ENCODE data around the gene KRTAP1-1.

GRCh38 chr17:41003926-41004325 is 37.3 kb downstream of the KRTAP1-1 start:
- TF ChIP-seq CTCF (conservative IDR thresholded peaks at IDR 0.05; ENCODE audit: low read depth, low read length) (no peak), POLR2A (IDR thresholded peaks at IDR 0.05; ENCODE audit: low read depth, low read length) (no peak), MXI1 (IDR thresholded peaks at IDR 0.05; ENCODE audit: borderline replicate concordance, low read depth, low read length) (no peak), USF2 (IDR thresholded peaks at IDR 0.05; ENCODE audit: low read depth, low read length) (no peak), BHLHE40 (IDR thresholded peaks at IDR 0.05; ENCODE audit: low read depth, low read length) (no peak), SMC3 (IDR thresholded peaks at IDR 0.05; ENCODE audit: low read depth, low read length) (no peak), RFX5 (IDR thresholded peaks at IDR 0.05; ENCODE audit: low read depth, low read length) (no peak), ELK1 (IDR thresholded peaks at IDR 0.05; ENCODE audit: borderline replicate concordance, low read depth, low read length) (no peak), CHD1 (IDR thresholded peaks at IDR 0.05; ENCODE audit: low read depth, low read length) (no peak)
